ENCODE data around the gene AFG1L.

The AFG1L gene

DNA sequence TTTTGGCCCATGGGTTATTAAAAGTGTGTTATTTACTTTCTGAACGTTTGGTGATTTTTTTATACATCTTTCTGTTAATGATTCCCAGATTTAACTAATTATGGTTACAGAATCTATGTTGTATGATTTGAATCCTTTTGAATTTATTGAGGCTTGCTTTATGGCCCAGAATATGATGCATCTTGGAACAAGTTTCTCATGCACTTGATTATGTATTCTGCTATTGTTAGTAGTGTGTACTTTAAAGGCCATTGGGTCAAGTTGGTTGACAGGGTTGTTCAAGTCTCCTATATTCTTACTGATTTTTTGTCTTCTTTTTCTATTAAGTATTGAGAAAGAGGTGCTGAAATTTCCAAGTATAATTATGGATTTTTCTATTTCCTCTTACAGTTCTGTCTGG is 160.8 kb downstream of the AFG1L start:
- Mint-ChIP-seq H3K9me3 (no peaks in the 10 kb centered on the region), H3K27ac (ENCODE audit: low read depth) (no peak overlapping the region), H3K36me3 (ENCODE audit: insufficient read depth) (no peaks in the 10 kb centered on the region), H3K27me3 (no peaks in the 10 kb centered on the region), H3K4me1 (no peaks in the 10 kb centered on the region), H3K4me3 (no peak overlapping the region)
- DNase-seq (ENCODE audit: low spot score in 2 of 2) (no peak), ATAC-seq (replicated peaks; ENCODE audit: extremely low read depth, poor library complexity, severe bottlenecking) (no peak)

- no peak overlapping the region for H3K4me3 Mint-ChIP-seq
- DNase-seq (ENCODE audit: low spot score in 2 of 2), result no peak
- H3K36me3 Mint-ChIP-seq (ENCODE audit: insufficient read depth), result no peaks in the 10 kb centered on the region
- peaks cover 5% of the 10 kb centered on the region for H3K27me3 Mint-ChIP-seq
- no peak overlapping the region for H3K27ac Mint-ChIP-seq (ENCODE audit: low read depth)
- no peaks in the 10 kb centered on the region for H3K4me1 Mint-ChIP-seq
- no peaks in the 10 kb centered on the region for H3K9me3 Mint-ChIP-seq
- ATAC-seq (replicated peaks; ENCODE audit: extremely low read depth, poor library complexity, severe bottlenecking), result no peak
Measured at GRCh38 chr6:108463784-108464183, 168.9 kb downstream of the AFG1L start.

- Mint-ChIP-seq H3K36me3 (ENCODE audit: insufficient read depth) (no peaks in the 10 kb centered on the region), H3K4me3 (no peak overlapping the region), H3K27ac (ENCODE audit: low read depth) (no peak overlapping the region), H3K4me1 (no peaks in the 10 kb centered on the region), H3K27me3 (peaks cover 9% of the 10 kb centered on the region), H3K9me3 (no peaks in the 10 kb centered on the region)
- ATAC-seq (replicated peaks; ENCODE audit: extremely low read depth, poor library complexity, severe bottlenecking) (no peak), DNase-seq (ENCODE audit: low spot score in 2 of 2) (no peak)
Measured at GRCh38 chr6:108464418-108465097, 169.7 kb downstream of the AFG1L start.

- no peaks in the 10 kb centered on the region for H3K36me3 Mint-ChIP-seq (ENCODE audit: insufficient read depth)
- no peaks in the 10 kb centered on the region for H3K9me3 Mint-ChIP-seq
- ATAC-seq (replicated peaks; ENCODE audit: extremely low read depth, poor library complexity, severe bottlenecking), result no peak
- H3K27ac Mint-ChIP-seq (ENCODE audit: low read depth), result no peak overlapping the region
- no peaks in the 10 kb centered on the region for H3K4me1 Mint-ChIP-seq
- DNase-seq (ENCODE audit: low spot score in 2 of 2), result no peak
- no peak overlapping the region for H3K4me3 Mint-ChIP-seq
- H3K27me3 Mint-ChIP-seq, result peaks cover 9% of the 10 kb centered on the region
Measured at GRCh38 chr6:108465098-108465495, 170.2 kb downstream of the AFG1L start.

GRCh38 chr6:108468346-108468745 is 173.5 kb downstream of the AFG1L start:
- peaks cover 4% of the 10 kb centered on the region for H3K36me3 Mint-ChIP-seq (ENCODE audit: insufficient read depth)
- H3K27me3 Mint-ChIP-seq, result peaks cover 9% of the 10 kb centered on the region
- H3K4me1 Mint-ChIP-seq, result no peaks in the 10 kb centered on the region
- H3K27ac Mint-ChIP-seq (ENCODE audit: low read depth), result no peak overlapping the region
- no peaks in the 10 kb centered on the region for H3K9me3 Mint-ChIP-seq
- DNase-seq (ENCODE audit: low spot score in 2 of 2) (no peak), ATAC-seq (replicated peaks; ENCODE audit: extremely low read depth, poor library complexity, severe bottlenecking) (no peak)
- H3K4me3 Mint-ChIP-seq, result no peak overlapping the region

DNA sequence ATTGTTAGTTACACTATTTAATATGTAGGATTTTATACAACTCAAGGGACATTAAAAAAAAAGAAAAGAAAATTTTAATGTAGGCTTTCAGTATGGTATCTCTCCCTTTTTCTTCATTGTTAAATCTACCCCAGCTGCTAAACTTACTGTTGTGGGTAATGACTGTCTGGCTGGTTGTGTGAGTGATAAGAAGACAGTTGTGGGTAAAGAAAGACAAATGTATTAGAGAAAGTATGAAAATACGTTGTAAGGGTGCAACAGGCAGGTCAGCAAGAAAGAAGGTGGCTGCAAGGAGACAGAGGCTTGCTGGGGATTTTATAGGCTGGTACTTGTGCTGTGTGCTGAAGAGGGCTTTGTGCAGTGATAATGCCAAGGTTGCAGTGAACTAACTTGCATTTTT is 174.5 kb downstream of the AFG1L start:
- H3K4me1 Mint-ChIP-seq, result no peaks in the 10 kb centered on the region

DNA sequence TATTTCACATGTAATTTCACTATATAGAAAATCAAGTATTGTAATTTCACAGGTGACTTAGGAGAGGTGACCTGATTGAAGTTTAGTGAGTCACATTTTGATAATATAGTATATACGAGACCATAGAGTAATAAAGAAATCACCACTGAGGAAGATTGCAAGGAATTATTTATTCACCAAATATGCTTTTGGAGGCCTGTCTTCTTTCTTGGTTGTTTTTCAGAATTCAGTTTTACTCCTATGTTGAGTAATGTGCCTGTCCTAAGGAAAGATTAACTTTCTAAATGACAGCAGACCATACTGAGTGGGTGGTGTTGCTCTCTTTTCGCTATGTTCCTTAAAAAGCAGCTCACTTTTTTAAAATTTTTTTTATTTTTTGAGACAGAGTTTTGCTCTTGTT is 178.3 kb downstream of the AFG1L start:
- H3K9me3 Mint-ChIP-seq, result no peaks in the 10 kb centered on the region
- peaks cover 4% of the 10 kb centered on the region for H3K36me3 Mint-ChIP-seq (ENCODE audit: insufficient read depth)
- no peak for DNase-seq (ENCODE audit: low spot score in 2 of 2)
- no peaks in the 10 kb centered on the region for H3K4me1 Mint-ChIP-seq
- ATAC-seq (replicated peaks; ENCODE audit: extremely low read depth, poor library complexity, severe bottlenecking), result no peak
- H3K27ac Mint-ChIP-seq (ENCODE audit: low read depth), result no peak overlapping the region
- no peak overlapping the region for H3K4me3 Mint-ChIP-seq
- peaks cover 9% of the 10 kb centered on the region for H3K27me3 Mint-ChIP-seq

More for the DNA sequence above, 174.5 kb downstream of the AFG1L start:
- Mint-ChIP-seq H3K27me3 (peaks cover 9% of the 10 kb centered on the region), H3K9me3 (no peaks in the 10 kb centered on the region), H3K36me3 (ENCODE audit: insufficient read depth) (peaks cover 4% of the 10 kb centered on the region), H3K27ac (ENCODE audit: low read depth) (no peak overlapping the region), H3K4me3 (no peak overlapping the region)
- ATAC-seq (replicated peaks; ENCODE audit: extremely low read depth, poor library complexity, severe bottlenecking) (no peak), DNase-seq (ENCODE audit: low spot score in 2 of 2) (no peak)

GRCh38 chr6:108476376-108476775 is 181.5 kb downstream of the AFG1L start:
- H3K4me1 Mint-ChIP-seq, result no peaks in the 10 kb centered on the region
- no peak for DNase-seq (ENCODE audit: low spot score in 2 of 2)
- ATAC-seq (replicated peaks; ENCODE audit: extremely low read depth, poor library complexity, severe bottlenecking), result no peak
- H3K9me3 Mint-ChIP-seq, result no peaks in the 10 kb centered on the region
- H3K27me3 Mint-ChIP-seq, result no peaks in the 10 kb centered on the region
- H3K27ac Mint-ChIP-seq (ENCODE audit: low read depth), result no peak overlapping the region
- H3K4me3 Mint-ChIP-seq, result no peak overlapping the region
- peaks cover 2% of the 10 kb centered on the region for H3K36me3 Mint-ChIP-seq (ENCODE audit: insufficient read depth)

- ATAC-seq (replicated peaks; ENCODE audit: extremely low read depth, poor library complexity, severe bottlenecking) (no peak), DNase-seq (ENCODE audit: low spot score in 2 of 2) (no peak)
- H3K4me3 Mint-ChIP-seq, result no peak overlapping the region
- H3K36me3 Mint-ChIP-seq (ENCODE audit: insufficient read depth), result no peaks in the 10 kb centered on the region
- no peak overlapping the region for H3K27ac Mint-ChIP-seq (ENCODE audit: low read depth)
- H3K4me1 Mint-ChIP-seq, result no peaks in the 10 kb centered on the region
- no peaks in the 10 kb centered on the region for H3K9me3 Mint-ChIP-seq
- no peaks in the 10 kb centered on the region for H3K27me3 Mint-ChIP-seq
Measured at GRCh38 chr6:108476847-108477430, 182.1 kb downstream of the AFG1L start.

- no peaks in the 10 kb centered on the region for H3K36me3 Mint-ChIP-seq (ENCODE audit: insufficient read depth)
- no peak overlapping the region for H3K4me3 Mint-ChIP-seq
- H3K9me3 Mint-ChIP-seq, result no peaks in the 10 kb centered on the region
- ATAC-seq (replicated peaks; ENCODE audit: extremely low read depth, poor library complexity, severe bottlenecking) (no peak), DNase-seq (ENCODE audit: low spot score in 2 of 2) (no peak)
- H3K27me3 Mint-ChIP-seq, result no peaks in the 10 kb centered on the region
- no peaks in the 10 kb centered on the region for H3K4me1 Mint-ChIP-seq
- H3K27ac Mint-ChIP-seq (ENCODE audit: low read depth), result no peak overlapping the region
Measured at GRCh38 chr6:108482559-108482958, 187.7 kb downstream of the AFG1L start.

DNA sequence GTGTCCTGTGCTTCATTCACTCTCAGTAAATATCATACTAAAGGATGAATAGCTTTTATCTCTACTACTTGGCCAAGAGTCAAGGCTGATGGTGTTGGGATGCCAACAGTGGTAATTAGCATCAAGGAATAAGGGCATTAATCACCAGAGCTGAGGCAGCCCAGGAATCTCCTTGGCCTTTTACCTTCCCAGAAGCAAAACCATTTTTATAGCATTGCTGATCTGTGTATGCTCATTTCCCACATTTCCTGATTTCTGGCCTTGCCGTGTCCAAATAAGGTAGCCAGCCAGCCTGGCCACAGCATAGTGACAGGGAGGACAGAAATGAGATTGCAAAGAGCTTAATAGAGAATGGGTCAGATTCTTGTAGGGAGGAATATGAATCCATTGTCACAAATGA is 189.2 kb downstream of the AFG1L start:
- H3K27ac Mint-ChIP-seq (ENCODE audit: low read depth), result no peak overlapping the region
- H3K27me3 Mint-ChIP-seq, result no peaks in the 10 kb centered on the region
- no peak for DNase-seq (ENCODE audit: low spot score in 2 of 2)
- H3K4me1 Mint-ChIP-seq, result no peaks in the 10 kb centered on the region
- no peak overlapping the region for H3K4me3 Mint-ChIP-seq
- ATAC-seq (replicated peaks; ENCODE audit: extremely low read depth, poor library complexity, severe bottlenecking), result no peak
- no peaks in the 10 kb centered on the region for H3K9me3 Mint-ChIP-seq
- no peaks in the 10 kb centered on the region for H3K36me3 Mint-ChIP-seq (ENCODE audit: insufficient read depth)

- Mint-ChIP-seq H3K27ac (ENCODE audit: low read depth) (no peak overlapping the region), H3K27me3 (no peaks in the 10 kb centered on the region), H3K4me1 (no peaks in the 10 kb centered on the region), H3K36me3 (ENCODE audit: insufficient read depth) (no peaks in the 10 kb centered on the region), H3K4me3 (no peak overlapping the region), H3K9me3 (no peaks in the 10 kb centered on the region)
- no peak for DNase-seq (ENCODE audit: low spot score in 2 of 2)
- no peak for ATAC-seq (replicated peaks; ENCODE audit: extremely low read depth, poor library complexity, severe bottlenecking)
Measured at GRCh38 chr6:108489699-108490098, 194.8 kb downstream of the AFG1L start.

GRCh38 chr6:108492131-108492766 is 197.4 kb downstream of the AFG1L start:
- Mint-ChIP-seq H3K4me3 (no peak overlapping the region), H3K4me1 (no peaks in the 10 kb centered on the region), H3K36me3 (ENCODE audit: insufficient read depth) (no peaks in the 10 kb centered on the region), H3K27me3 (no peaks in the 10 kb centered on the region), H3K27ac (ENCODE audit: low read depth) (no peak overlapping the region), H3K9me3 (no peaks in the 10 kb centered on the region)
- DNase-seq (ENCODE audit: low spot score in 2 of 2) (no peak), ATAC-seq (replicated peaks; ENCODE audit: extremely low read depth, poor library complexity, severe bottlenecking) (no peak)

All from central memory CD8-positive, alpha-beta T cell (primary cell).